ENCODE data around the gene UBD.

The UBD gene

GRCh38 chr6:29558439-29559079, 973 bp downstream of the UBD start:
- DNase-seq: no peak

- no peak for DNase-seq
These were observed 2.2 kb downstream of the UBD start for GRCh38 chr6:29557320-29557719.

GRCh38 chr6:29554764-29555163, 4.8 kb downstream of the UBD start:
- no peak for DNase-seq

- no peak for DNase-seq
These were observed 6.1 kb downstream of the UBD start for GRCh38 chr6:29553268-29554057.

- DNase-seq: no peak
These were observed 7.0 kb downstream of the UBD start for GRCh38 chr6:29552512-29553051.

- no peak for DNase-seq
These were observed 12.0 kb downstream of the UBD start for GRCh38 chr6:29547573-29547972.

- no peak for DNase-seq
These were observed 21.7 kb downstream of the UBD start for GRCh38 chr6:29537714-29538403.

- DNase-seq: no peak
These were observed 27.1 kb downstream of the UBD start for GRCh38 chr6:29532320-29532951.

- DNase-seq: no peak
These were observed 27.9 kb downstream of the UBD start for GRCh38 chr6:29531668-29532067.

GRCh38 chr6:29530671-29531310, 28.7 kb downstream of the UBD start:
- DNase-seq: no peak

GRCh38 chr6:29529956-29530355, 29.6 kb downstream of the UBD start:
- no peak for DNase-seq

GRCh38 chr6:29528988-29529560, 30.5 kb downstream of the UBD start:
- DNase-seq: no peak

- no peak for DNase-seq
These were observed 31.1 kb downstream of the UBD start for GRCh38 chr6:29528300-29528931.

- no peak for DNase-seq
These were observed 32.0 kb downstream of the UBD start for GRCh38 chr6:29527564-29527963.

- DNase-seq: no peak
These were observed 32.4 kb downstream of the UBD start for GRCh38 chr6:29527126-29527525.

GRCh38 chr6:29525311-29525639, 34.3 kb downstream of the UBD start:
- DNase-seq: no peak

GRCh38 chr6:29524444-29525310, 34.9 kb downstream of the UBD start:
- DNase-seq: no peak

GRCh38 chr6:29524044-29524443, 35.5 kb downstream of the UBD start:
- no peak for DNase-seq

GRCh38 chr6:29522227-29522626, 37.3 kb downstream of the UBD start:
- DNase-seq: no peak

- no peak for DNase-seq
These were observed 38.4 kb downstream of the UBD start for GRCh38 chr6:29521006-29521680.

Measured in NCI-H510A (cell line).